ENCODE measurements around the gene JAKMIP2.

JAKMIP2 gene

DNA sequence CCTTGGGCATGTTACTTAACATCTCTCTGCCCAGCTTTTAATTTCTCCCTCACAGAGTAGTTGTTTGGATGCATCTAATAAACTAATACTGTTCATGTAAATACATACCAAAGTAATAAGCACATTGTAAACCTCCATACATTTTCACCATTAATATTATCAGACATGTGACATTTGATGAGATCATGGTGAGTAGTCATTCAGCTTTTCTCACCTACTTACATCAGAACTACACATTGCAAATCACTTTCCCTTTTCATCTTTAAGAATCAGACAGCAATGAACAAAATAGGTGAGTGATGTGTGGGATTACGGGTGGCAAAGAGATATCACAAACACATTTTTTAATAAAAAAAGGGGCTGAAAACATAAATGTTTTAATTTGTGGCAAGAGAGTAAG is 89.3 kb downstream of the JAKMIP2 start:
- DNase-seq, result no peak

DNA sequence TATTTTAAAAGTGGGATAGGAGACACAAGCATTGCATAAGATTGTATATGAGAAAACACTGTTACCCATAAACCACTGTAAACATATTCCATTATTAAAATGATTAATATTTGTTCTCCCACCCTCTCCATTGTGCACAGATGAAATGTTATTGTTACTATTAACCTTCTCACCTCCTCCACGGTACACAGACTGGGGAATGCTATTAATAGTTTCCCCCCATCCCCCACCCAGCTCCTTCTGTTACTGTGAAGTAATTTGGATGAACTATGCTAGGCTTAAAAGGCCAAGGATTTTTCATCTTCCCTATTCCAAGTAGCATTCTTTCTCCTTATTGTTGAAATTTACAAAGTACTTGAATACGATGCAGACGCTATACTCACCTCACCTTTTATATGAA is 91.4 kb downstream of the JAKMIP2 start:
- no peak for DNase-seq

DNA sequence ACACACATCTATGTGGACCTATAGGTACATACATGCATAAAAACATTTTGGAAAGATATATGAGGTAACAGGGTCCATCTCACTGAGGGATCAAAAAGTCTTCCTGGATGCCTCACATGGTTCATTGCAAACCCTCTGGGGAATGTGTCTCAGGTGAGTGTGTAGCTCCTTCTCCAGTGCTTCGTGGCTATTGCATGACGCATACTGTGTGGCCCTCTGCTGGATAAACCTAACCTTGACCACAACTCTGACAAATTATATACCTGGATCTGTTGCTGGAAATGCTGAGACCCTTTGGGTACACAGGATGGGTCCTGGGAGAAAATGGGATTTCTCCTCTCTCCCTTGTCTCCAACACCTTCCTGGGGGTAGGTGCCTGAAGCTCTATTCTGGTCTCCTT is 91.9 kb downstream of the JAKMIP2 start:
- DNase-seq, result no peak

DNA sequence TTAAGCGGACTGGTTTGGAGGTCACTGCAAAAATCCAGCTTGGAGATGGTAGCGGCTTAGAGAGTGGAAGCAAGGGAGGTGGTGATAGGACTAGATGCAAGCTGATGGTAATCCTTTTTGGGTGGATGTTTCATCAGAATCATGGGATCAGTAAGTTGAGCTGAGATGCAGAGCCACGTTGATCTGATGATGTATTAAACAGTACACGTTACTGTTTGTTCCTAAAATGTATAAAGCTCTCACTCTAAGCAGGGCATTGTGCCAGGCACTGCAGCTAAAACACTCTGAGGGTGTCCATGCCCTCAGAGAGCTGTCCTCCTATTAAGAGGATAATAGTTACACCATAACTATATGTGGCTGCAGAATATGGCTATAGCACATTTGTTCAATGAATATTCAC is 93.1 kb downstream of the JAKMIP2 start:
- DNase-seq, result no peak

DNA sequence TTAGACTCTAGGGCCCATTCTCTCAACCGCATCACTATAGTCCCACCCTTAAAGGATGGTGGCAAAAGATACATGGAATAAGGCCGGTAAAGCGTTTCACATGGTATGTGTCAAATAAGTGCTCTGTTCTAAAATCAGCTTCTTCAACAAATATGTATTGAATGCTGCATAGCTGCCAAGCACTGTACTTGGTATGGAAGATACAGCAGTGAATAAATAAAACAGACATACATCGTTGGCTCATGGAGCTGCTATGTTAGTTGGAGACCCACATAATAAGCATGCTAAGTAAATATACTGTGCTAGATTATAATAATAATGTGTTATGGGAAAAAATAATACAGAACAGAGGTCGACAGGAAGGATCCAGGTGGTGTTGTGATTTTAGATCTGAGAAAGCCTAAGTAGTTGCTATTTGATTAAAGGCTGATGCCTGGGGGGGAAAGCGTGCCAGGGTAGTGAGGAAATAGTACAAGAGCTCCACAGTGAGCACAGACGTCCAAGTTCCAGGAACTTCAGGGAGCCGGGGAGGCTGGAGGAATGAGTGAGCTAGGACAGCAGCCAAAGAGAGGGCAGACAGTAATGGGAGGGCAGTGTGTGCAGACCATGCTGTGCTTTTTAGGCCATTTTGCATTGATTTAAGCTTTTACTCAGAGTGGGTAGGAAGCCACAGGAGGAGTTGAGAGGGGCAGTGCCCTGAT is 93.7 kb downstream of the JAKMIP2 start:
- DNase-seq, result peak; percentile 72

DNA sequence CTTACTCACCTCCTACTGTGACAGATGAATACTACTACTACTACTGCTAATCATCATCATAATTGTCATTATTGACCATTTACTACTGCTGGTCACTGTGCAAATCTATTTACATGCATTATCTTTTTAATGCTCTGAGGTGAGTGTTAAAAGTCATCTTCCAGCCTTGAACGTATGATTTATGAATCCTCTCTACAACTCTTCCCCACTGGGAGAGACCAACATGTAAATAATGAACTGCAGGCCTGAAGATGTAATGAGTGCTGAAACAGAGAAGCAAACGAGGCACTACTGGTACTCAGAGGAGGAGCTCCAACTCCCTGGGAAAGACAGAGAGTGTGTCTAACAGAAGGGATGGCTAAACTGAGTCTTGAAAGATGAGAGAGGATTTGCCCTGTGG is 95.4 kb downstream of the JAKMIP2 start:
- no peak for DNase-seq

DNA sequence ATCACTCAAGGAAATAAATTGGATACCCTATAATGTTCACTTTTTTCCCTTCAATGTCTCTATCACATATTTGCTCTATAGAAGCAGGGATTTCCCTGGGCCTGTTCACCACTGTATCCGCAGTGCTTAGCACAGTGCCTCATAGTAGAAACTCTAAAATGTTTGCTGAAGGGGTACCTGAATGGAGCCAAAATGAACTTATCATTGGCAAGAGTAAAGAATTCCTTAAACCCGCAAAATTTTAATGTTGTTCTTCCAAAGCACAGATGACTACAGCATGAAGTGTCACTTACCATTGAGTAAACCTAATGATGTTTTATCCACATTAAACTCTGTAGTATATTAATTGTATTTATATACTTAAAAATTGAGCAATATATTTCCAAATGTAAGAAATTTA is 96.1 kb downstream of the JAKMIP2 start:
- no peak for DNase-seq

DNA sequence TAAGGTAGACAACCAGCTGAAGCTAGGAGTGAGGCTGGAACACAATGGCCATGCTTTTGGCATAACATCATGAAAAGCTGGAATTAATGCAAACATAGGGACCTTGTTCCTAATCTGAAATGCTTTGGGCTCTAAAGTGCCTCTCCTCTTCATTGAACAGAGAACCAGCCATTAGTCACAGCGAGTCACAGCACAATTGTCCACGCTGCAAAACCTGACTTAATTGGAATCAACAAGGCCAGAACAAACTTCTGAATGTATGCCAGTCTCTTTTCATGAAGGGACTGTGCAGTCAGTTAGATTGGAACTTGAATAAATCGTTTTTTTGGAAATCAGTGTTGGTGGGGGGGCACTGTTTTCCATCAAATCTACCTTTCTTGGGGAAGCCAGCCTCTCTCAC is 96.5 kb downstream of the JAKMIP2 start:
- no peak for DNase-seq

DNA sequence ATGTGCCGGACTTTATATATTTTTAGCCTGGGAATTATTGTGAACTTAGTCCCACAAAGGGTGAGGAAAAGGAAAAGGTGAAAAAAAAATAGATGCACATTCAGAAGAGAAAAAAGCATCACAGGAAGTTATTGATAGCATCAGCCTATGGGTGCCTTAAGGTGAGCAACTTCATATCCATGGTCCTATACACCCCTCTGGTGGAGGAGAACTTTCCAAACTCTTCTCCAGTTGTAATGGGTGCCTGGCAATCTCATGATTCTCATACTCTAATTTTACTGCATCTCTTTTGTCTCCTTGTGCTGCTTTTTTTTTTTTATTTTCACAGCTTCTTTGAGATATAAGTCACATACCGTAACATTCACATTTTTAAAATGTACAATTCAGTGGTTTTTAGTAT is 107.4 kb downstream of the JAKMIP2 start:
- no peak for DNase-seq

DNA sequence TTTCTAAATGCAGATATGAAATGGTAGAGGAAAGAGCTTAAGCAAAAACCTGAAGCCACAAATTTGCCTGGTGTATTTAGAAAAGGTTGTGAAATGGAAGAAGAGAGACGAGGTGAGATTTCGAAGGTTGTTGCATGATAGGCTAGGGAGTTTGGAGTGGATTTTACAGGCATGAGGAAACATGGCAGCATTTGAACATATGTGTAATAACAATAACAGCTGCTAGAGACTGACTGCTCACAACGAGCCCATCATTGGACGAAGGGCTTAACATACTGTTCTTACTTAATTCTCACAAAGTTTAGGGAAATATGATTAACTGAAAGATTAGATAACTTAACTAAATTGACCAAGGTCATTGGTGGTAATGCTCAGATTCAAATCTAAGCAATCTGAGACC is 108.1 kb downstream of the JAKMIP2 start:
- no peak for DNase-seq

DNA sequence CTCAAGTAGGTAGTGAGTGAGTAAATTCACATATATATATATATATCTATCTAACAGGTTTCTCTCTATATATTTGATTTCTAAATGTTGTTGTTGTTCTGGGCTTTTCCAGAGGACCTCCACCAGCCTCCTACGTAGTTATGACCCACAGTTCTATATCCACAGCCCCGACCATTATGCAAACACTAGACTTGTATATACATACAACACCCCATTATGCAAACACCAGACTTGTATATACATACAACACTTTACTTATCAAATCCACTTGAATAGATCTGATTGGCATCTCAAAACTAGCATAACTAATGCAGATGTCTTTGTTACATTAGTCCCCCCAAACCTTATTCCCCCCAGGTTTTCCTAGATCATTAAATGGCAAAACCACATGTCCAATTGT is 108.7 kb downstream of the JAKMIP2 start:
- no peak for DNase-seq

DNA sequence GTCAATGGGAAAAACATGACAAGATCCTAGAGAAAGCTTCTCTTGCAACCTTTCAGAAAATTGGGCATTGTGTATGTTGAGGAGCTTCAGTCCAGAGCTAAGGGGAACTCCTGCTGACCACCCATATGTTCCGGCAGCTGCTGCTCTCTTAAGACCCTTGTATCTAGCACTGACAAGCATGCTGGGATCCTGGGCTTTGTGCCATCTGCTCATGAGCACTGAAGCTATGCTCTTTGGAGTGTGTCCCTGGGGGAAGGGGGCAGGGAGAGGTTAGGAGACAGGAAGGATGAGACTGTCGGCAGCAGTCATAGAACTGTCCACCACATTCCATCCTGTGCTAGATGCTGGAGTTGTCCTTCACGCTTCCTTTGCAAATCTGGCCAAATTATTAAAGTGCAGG is 109.3 kb downstream of the JAKMIP2 start:
- peak; percentile 69 for DNase-seq

DNA sequence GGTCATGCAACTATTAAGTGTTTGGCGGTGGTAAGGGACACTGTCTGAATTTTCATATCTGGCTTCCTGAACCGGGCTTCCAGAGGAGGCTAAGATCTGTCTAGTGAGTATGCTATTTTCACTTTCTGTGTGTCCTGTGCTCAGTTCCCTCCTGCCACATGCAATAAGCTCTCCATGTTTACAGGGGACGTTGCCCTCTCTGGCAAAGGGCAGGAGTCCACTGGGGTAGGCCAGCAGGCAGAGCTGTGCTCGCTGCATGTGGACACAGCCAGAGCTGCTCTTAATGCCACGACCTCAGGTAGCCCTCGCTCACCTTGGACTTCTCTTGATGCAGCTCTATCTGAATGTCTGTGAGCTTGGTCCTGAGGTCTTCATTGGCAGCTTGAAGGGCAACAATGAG is 111.2 kb downstream of the JAKMIP2 start:
- DNase-seq, result no peak

DNA sequence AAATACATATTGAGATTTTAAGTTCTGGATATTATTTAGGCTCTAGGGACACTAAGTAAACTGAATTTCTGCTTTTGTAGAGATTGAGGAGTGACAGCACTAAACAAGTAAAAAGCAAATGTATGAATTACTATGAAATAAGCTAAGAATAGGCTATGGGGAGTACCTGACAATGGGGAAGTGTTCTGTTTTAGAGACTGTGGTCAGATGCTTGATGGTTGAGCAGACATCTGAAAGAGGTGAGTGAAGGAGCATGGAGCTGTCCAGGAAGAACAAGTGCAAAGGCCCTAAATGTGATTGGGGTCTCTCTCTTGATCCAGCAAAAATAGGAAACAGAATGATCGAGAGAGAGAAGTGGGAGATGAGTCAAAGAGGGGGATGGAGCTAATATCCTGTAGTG is 111.7 kb downstream of the JAKMIP2 start:
- no peak for DNase-seq

DNA sequence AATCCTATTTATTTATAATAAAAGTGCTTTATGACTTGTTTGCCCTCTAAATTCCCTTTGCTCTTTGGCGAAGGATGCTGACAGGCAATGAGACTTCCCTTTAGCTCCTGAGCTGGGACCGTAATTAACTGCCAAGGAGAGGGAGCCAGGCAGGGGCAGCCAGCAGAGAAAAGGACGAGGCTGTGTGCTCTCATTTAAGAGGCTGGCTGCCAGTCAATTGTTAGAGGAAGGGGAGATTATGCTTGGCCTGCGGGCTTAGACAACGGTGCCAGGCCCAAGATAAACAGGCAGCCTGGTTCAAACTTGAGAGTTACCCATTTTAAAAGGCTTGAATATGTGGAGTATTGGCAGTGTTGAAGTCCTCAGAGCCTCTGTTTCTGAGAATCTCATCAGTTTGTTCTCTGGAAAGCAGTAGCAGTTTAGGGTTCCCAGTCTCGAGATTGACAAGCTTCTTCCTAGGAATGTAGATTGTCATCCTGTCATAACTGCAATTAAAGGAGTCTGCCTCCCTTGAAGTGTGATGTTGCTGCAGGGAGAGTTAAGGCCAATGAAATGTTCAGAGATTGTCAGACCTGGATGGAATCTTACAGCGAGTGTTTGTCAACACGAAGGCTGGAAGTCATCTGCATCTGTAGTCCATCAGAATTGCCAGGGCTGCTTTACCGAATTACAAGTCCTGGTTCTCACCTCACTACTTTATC is 113.2 kb downstream of the JAKMIP2 start:
- DNase-seq, result peak; percentile 27

DNA sequence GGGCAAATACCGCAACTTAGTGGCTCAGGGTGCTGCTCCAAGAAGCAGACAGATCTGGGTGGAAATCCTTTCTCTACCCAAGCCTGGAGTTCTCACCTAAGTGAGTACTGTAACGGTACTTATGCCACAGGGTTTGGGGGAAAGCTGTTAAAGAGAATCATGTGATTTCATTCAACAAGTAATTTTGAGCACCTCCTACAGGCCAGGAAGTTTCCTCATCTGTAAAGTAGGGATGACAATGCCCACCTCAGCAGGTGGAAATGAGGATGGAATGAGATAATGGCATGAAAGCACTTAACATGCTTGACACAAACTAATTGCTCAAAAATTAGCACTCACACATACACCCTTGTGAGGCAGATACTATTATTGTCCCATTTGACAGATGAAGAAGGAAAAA is 114.1 kb downstream of the JAKMIP2 start:
- DNase-seq, result no peak

DNA sequence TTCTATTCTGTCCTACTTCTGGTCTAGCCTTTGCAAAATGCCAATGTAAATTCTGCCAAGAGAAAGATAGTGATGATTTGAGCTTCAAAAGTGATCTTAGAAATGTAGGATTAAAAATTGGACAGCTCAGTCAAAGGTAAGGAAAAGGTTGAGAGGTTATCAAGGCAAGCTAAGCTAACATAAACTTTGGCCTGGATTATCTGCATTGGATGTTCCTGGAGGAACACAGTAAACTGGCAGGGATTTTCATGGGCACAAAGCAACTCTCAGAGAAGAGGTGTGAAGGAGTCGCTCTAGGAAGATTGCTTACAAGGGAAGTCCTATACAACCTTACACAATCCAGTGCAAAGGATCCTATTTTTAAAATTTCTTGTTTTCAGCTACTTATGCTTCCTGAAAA is 115.2 kb downstream of the JAKMIP2 start:
- DNase-seq, result no peak

DNA sequence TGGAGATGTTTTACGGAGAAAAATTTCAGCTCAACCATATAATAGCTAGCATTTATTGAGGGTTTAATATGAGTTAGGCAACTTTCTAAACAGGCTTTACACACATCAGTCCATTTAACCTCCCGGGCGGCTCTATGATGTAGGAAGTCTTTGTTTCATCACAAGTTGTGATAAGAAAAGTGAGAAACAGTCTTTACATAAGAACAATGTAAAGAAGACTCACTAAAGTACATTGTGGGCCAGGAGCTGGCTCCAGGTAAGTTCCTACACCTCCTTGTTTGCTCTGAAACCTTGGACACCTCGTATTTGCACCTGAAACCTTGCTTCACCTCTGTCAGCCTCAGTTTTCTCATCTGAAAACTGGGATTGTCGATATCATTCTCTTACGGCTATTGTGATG is 116.1 kb downstream of the JAKMIP2 start:
- DNase-seq, result no peak

DNA sequence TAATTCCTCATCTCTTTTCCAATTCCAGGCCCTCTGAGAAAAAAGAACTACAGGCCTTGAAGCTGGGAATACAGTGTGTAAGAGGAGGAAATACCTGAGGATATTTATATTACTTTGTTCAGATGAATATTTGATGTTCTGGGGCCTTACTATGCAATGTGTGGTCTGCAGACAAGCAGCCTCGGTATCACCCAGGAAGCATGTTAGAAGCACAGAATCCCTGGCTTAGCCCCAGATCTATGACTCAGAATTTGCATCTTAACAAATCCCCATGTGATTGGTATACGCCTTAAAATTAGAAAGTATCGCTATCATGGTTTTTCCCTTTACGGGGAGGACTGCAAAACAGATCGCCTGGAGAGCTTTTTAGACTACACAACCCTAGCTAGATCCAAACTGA is 121.0 kb downstream of the JAKMIP2 start:
- DNase-seq, result no peak

DNA sequence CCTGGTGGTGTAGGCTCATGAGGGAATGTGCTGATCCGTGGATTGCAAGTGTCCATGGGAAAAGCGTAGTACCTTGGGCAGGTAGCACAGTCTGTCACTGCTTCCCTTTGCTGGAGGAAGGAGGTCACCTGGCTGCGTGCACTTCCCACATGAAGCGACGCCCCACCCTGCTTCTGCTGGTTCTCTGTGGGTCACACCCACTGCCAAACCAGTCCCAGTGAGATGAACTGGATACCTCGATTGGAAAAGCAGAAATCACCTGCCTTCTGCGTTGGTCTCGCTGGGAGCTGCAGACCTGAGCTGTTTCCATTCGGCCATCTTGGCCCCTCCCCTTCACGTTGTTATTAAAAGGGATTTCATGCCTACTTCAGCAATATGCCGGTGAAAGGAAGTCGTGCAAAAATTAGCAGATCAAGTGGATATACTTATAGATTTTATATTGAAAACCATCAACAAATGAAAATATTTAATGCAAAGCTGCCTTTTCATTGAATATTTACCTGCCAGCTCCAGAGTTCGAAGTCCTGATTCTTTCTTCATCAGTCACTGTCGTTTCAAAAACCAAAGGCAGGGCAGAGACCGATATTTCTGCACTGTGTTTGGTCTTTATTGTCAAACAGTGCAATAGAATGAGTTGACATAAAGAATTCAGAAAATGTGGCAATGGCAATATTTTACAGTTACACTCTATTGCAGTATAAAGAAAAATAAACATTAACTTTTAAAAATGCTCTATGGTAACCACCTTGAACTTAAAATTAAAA is 123.2 kb downstream of the JAKMIP2 start:
- DNase-seq, result no peak

DNA sequence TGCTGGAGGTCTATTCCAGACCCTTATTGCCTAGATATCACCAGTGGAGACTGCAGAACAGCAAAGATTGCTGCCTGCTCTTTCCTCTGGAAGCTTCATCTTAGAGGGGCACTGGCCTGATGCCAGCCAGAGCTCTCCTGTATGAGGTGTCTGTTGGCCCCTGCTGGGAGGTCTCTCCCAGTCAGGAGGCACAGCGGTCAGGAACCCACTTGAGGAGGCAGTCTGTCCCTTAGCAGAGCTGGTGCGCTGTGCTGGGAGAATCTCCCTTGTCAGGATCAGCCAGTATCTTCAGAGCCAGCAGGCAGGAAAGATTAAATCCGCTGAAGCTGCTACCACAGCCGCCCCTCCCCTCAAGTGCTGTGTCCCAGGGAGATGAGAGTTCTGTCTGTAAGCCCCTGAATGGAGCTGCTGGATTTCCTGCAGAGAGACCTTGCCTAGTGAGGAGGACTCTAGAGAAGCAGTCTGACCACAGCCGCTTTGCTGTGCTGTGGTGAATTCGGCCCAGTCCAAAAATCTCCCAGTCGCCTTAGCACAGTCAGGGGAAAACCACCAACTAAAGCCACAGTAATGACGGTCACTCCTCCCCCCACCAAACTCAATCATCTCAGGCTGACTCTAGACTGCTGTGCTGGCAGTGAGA is 124.1 kb downstream of the JAKMIP2 start:
- DNase-seq, result peak; percentile 27

DNA sequence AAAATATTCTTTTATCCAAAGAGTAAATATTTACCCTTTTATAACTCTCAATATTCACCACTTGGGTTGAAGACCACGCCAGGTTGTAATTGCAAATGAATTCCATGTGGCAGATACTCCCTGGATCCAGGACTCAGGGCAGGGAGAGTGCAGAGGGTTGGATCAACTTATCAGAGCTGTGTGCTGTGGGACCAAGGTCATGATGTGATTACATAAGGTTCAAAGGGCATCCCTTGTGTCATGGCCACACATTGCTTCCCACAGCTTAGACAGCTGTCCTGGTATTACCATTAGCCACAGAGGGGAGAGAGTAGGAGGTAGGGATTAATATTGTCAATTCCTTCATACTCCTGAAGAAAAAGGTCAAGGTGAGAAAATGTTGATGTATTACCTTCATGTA is 133.9 kb downstream of the JAKMIP2 start:
- DNase-seq, result no peak

DNA sequence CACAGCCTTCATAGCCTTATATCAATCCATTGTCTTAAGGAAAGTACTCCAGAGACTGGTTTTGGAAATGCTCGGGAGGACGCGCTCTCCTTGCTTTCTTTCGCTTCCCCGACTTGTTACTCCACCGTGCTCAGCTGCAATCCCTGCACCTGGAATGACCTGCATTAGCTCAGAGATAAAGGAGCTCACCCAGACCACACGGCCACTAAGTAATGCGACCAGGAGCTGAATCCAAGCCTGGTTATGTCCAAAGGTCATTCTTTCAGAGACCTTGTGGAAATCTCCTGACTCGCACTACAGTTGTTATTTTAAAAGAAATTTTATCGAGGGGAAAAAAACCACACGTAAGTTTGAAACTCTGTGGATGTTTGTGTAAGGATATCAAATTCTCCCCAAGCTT is 137.3 kb downstream of the JAKMIP2 start:
- no peak for DNase-seq

DNA sequence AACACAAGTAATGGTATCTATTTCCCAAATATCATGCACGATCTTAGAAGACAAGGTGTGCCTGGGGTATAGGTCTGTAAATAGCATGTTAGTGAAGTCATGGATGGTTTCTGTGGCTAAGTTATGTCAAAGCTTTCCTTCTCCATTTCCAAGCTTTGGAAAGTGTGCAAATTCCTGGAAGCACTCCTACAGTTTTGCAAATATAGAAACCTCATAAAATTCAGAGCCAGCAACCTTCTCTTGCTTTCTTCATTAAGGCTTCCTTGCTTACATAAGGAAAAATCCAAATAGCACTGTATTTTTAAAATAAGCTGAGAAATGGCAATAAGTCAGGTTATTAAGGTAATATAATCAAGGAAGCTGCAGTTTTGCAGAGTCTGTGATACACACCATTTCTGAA is 138.1 kb downstream of the JAKMIP2 start:
- DNase-seq, result no peak

Data from right hindlimb (tissue), 1 donor.